HG03095 (cell line): ENCODE results near the gene SF3A1.

Experiments
- ATAC-seq: cut with Tn5 transposase; IDR thresholded peaks from one replicate; pipeline ENCODE4 v1.9.1; 2021; ENCODE audit warnings: moderate library complexity; ENCODE audit not compliant: unreplicated experiment

Gene SF3A1

GRCh38 chr22:30326255-30326705, 30.4 kb downstream of the SF3A1 start:
- peak; percentile 13 for ATAC-seq

- ATAC-seq: no peak
Measured at GRCh38 chr22:30325724-30326254, 30.9 kb downstream of the SF3A1 start.

DNA sequence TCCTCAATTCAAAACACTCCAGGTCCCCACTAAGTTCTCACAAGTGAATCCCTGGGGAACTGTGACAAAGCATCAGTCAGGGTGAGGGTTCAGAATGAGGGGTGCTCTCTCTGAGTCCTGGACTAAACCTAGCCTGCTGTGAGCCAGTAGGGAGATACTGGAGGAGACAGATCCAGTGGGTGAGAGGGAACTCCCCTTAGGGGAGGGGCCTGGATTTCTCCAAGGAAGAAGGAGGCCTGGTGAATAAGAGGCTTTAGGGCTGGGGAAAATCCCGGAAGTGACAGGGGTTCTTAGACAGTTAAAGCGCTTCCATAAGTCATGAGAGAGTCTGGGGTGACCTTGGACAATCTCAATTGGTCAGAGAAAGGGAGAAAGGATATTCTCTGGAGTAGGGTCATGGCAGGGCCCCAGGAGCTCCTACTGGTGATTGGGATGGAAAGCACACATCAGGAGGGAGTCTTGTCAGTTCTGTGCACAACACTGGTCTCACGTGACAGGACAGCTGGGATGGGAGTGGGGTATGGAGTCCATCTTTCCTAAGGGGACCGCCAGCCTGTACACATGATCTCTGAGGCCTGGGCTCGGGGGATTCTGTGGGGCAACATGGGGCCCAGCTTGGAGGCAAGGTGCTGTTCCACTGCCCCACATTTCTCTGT, 31.5 kb downstream of the SF3A1 start:
- ATAC-seq: no peak

DNA sequence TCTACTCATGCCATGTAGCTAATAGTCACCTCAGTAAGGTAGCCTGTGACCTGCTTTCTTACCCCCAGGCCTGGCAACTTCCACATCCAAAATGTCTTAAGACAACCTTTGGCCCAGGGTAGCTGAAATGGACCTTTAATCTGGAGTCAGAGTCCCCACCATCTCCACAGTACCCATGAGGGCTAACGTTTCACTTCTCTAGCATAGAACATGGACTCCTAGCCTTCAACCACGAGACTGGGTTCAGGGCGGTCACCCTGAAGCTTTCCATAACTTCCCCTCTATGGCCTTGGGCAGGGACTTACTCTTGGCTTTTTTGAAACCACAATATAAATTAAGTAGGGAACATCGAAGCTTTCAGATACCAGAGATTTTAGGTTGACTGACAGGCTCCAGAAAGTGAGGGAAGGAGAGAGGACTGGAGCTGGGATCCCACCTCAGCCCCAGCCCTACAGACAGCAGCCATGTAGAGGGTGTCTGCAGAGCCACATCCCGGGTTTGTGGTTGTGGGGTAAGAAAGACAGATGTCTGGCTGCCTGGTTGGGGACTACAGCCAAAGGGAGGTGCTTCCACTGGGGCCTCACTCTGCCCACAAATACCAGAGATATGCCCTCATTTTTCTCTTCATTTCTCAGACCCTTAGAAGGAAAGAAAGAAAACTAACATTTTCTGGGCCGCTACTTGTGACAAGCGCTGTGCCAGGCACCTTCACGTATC, 32.5 kb downstream of the SF3A1 start:
- ATAC-seq: no peak

GRCh38 chr22:30323246-30323645, 33.4 kb downstream of the SF3A1 start:
- no peak for ATAC-seq

DNA sequence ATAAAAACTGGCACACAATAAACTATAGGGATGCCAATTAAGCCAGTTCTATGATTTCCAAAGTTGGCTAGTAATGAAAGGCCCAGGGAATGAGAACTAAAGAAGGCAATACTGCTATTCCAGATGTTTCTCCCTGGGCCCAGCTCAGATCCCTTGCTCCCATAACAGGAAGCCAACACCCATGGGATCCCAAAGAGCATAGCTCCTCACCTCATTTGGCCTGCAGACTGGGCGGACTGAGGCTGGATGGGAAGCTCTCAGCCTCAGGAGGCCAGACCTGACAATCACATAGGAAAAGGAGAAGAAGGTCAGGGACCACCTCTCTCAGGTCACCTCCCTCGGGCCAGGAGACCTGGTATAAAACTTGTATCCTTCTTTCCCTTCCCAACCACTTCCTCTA, 35.2 kb downstream of the SF3A1 start:
- no peak for ATAC-seq

GRCh38 chr22:30320021-30320556, 36.6 kb downstream of the SF3A1 start:
- no peak for ATAC-seq

DNA sequence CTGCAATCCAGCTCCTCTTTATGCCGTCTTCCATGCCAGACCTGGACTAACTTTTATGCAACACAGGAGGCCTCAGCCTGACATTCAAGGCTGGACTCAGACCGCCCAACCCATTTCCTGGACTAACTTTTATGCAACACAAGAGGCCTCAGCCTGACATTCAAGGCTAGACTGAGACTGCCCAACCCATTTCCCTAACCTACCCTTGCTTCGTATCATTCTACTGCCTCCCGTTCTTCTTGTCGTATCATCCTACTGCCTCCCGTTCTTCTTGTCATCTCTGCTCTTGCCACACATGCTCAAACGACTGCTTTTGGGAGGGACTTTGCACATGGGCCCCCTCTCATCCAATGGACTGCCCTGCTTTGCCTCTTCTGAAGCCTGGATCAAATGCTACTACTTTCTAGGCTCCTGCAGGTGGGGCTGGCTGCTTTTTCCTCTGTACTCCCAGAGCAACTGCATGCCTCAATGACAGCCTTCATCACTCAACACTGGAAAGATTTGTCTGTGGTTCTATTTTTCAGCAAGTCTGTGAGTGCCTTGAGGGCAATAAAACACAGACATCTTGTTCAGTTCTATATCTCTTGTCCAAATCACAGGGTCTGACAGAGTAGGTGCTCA, 37.8 kb downstream of the SF3A1 start:
- no peak for ATAC-seq

GRCh38 chr22:30317778-30318177, 38.9 kb downstream of the SF3A1 start:
- no peak for ATAC-seq

DNA sequence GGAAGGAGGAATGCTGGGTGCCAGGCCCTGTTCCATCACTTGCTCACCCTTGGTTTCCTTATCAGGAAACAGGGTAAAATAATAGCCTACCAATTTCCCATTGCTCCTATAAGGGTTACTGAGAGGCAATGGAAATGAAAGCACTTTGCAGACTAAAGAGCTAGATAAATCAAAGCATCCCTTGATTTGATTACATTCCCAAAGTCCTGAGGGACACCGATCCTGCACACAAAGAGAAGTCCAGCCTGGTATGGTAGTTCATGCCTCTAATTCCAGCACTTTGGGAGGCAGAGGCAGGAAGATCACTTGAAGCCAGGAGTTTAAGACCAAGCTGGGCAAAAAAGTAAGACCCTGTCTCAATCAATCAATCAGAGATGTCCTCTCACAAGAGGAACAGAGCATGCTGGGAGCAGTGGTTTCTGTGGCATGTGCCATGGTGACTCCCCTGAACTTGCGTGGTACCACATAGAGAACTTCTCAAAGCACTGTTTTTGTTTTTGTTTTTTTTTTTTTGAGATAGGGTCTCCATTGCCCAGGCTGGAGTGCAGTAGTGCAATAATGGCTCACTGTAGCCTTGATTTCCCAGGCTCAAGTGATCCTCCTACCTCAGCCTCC, 40.6 kb downstream of the SF3A1 start:
- no peak for ATAC-seq

GRCh38 chr22:30314915-30315314, 41.8 kb downstream of the SF3A1 start:
- ATAC-seq: no peak

DNA sequence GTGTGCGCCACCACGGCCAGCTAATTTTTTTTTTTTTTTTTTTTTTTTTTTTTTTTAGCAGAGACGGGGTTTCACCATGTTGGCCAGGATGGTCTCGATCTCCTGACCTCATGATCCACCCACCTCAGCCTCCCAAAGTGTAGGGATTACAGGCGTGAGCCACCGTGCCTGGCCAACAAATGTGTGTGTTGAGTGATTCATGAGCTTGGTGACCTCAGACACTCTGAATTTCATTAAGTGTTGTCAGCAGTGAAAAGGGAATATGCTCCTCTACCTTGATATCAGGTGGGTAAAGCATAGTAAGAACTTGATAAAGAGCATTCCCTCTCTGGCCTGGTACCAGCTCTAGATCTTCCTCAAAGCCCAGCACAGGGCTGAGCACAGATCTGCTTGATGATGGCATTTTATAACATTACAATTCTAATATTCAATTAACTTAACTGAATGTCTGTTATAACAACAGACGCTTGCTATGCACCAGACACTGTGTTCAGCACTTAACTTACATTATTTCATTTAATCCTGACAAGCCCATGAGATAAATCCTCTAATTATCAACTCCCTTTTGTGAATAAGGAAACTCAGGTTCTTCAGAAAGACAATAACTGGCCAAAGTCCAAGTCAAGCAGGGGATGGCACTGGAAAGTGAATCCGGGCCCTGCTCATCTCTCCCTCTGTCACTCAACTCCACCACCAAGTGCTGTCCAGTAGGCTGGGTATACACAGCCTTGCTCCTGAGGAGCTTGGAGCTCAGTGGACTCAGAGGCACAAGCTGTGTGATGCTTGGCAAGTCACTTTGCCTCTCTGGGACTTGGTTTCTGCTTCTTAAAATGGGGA, 42.9 kb downstream of the SF3A1 start:
- ATAC-seq: no peak

DNA sequence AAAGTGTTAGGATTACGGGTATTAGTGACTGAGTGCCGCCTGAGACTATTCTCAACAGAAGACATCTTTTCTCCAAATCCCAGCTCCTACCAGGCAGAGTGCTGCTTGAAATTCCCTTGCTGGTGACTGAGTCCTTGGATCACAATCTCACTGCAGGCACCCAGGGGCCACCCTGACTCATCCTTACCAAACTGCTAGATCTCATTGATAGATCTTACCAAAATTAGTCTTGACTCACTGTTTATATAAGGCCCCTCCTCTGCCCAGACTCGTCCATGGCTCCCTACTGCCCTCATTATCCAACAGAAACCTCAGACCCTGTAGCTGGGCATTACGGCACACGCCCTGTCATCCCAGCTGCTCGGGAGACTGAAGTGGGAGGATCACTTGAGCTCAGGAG, 44.6 kb downstream of the SF3A1 start:
- ATAC-seq: no peak

- ATAC-seq: no peak
Measured at GRCh38 chr22:30310881-30311771, 45.6 kb downstream of the SF3A1 start.

DNA sequence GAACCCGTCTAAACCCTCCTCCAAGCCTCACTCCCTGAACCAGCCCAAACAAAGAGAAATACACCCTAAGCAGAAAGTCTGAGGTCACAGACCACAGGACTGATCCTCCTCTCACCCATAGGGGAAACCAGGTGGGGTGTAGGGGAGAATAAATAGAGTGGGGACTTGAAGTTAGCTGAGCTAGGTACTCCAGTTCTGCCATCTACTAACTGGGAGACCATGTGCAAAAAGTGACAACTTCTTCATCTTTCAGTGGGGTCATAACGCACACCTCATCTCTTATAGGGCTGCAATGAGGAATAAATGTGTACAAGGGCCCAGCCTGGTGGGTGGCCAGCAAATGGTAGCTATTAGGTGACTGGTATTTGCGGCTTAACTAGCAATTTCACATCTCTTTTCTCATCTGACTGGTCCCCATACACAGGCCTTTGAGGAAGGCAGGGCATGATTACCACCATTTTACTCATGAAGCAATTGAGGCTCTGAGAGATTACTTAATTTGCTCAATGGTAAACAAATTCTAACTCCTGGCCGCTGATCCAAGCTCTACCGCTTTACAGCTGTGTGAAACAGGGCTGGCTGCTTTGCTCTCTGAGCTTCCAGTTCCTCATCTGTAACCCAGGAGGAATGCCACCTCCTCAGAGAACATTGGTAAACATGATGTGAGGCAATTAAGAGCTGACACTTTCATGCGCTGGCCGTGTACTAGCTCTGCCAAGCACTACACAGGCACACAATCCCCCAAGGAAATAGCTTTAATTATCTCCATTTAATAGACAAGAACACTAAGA, 46.5 kb downstream of the SF3A1 start:
- ATAC-seq: no peak

- ATAC-seq: peak; percentile 39
Measured at GRCh38 chr22:30308518-30309230, 48.0 kb downstream of the SF3A1 start.

GRCh38 chr22:30308093-30308492, 48.6 kb downstream of the SF3A1 start:
- ATAC-seq: no peak

DNA sequence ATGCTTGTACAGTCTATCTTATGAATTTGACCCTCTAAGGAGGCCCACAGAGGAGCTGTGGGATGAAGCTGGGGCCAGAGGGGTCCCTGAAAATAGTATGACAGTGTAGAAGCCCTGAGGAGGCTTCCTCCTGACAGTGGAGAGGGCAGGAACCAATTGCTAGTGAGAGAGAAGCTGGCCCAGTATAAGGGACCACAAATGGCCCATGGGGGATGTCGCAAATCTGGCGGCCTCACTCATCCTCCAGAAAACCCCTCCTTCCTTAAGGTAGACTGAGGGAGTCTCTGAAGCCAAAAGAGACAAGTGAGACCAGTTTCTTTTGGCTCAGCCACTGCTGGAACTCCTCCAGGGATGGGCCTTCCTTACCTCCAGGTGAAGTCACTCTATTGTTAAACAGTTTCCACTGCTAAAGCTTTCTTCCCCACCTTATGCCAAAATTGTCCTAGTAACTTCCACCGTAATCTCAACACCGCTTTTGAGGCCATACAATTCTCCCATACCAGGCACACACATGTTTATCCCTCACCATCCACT, 49.6 kb downstream of the SF3A1 start:
- ATAC-seq: no peak
